K562 (cell line): ENCODE results near the gene TSSK2. TPM values are rescaled to one million over a fixed set of nuclear protein-coding genes. Genes with fewer than 3 reads are reported as not detected.
A peak's percentile ranks its signal among the peaks of the same experiment; 100 is the strongest.

ENCODE experiments used
- ATAC-seq: fragments of 200-7000 bp; cut with Tn5 transposase; 3 replicates; pipeline ENCODE4 v1.9.1; 2020; ENCODE audit warnings: moderate library complexity
- BruUV-seq: library from RNA; stranded (reverse); fragments of 400-500 nt; replicated peaks from 2 replicates; lab custom pipeline; 2021; lab: Mats Ljungman, UMichigan
- CTCF ChIA-PET: fragments of 300-600 bp; formaldehyde crosslinking; extraction: SDS; loops from one replicate; lab custom pipeline; 2021; ENCODE audit warnings: low intra/inter-chr PET ratio; lab: Yijun Ruan, JAX
- POLR2A ChIA-PET: fragments of 300-600, 350-650 bp; sonication (Branson Sonifier 250); formaldehyde crosslinking; extraction: SDS; loops from one replicate; lab custom pipeline; 2021; ENCODE audit warnings: antibody characterized with exemption, inconsistent platforms; lab: Yijun Ruan, JAX
- DNase-seq, 4 experiments: peaks; one replicate each; pipeline versions ENCODE4 v3.0.0 to v3.0.0-alpha.2; 2011 to 2018; ENCODE audit warnings: low spot score in 3 of 4, mixed read lengths in 3 of 4; ENCODE audit errors: extremely low read depth in 1 of 4
- FAIRE-seq: peaks from 2 replicates; lab custom pipeline; 2011; peaks lifted over from hg19 to GRCh38; lab: Jason Lieb, UNC
- H2AFZ ChIP-seq: 2 replicates; pipeline ENCODE4 v1.6.0; 2011; ENCODE audit warnings: low read depth, low read length, control low read depth, inconsistent platforms
- H3K27ac ChIP-seq: fragments of 200-600 bp; 3 replicates; pipeline ENCODE4 v1.8.0; 2011; ENCODE audit warnings: low read depth, mild to moderate bottlenecking, control low read depth, inconsistent platforms, low read length, moderate library complexity, mixed read lengths; ENCODE audit errors: extremely low read depth
- H3K27me3 ChIP-seq, 2 experiments: fragments of 300-600 bp in 1 of 2; 2 replicates in 1 of 2; 3 replicates in 1 of 2; pipeline versions ENCODE4 v1.6.0 to v1.8.0; 2011; ENCODE audit warnings: inconsistent platforms in 2 of 2, low read length in 2 of 2, mild to moderate bottlenecking in 1 of 2, mixed read lengths in 1 of 2, moderate library complexity in 1 of 2; ENCODE audit not compliant: control insufficient read depth in 2 of 2, insufficient read depth in 2 of 2
- H3K36me3 ChIP-seq: fragments of 300-600 bp; 3 replicates; pipeline ENCODE4 v1.8.0; 2011; ENCODE audit warnings: mild to moderate bottlenecking, low read length, inconsistent platforms; ENCODE audit not compliant: control insufficient read depth, insufficient read depth
- H3K4me1 ChIP-seq, 2 experiments: fragments of 200-600 bp in 1 of 2; replicated peaks in 1 of 2; 2 replicates in 1 of 2; 3 replicates in 1 of 2; pipeline versions ENCODE4 v1.5.1 to v1.8.0; 2011; ENCODE audit warnings: inconsistent platforms in 2 of 2, low read length in 2 of 2, mild to moderate bottlenecking in 1 of 2, mixed read lengths in 1 of 2, moderate library complexity in 1 of 2; ENCODE audit not compliant: control insufficient read depth in 2 of 2, insufficient read depth in 2 of 2
- H3K4me2 ChIP-seq: 2 replicates; pipeline ENCODE4 v1.6.1; 2011; ENCODE audit warnings: low read length, control low read depth, inconsistent platforms, mixed read lengths; ENCODE audit not compliant: insufficient read depth
- H3K4me3 ChIP-seq: fragments of 200-600 bp; sonication (generic), shearing (Covaris generic); 2 replicates; pipeline ENCODE4 v1.5.1; 2016; ENCODE audit warnings: control low read depth, inconsistent platforms
- H3K79me2 ChIP-seq: fragments of 200-600 bp; 3 replicates; pipeline ENCODE4 v1.8.0; 2011; ENCODE audit warnings: low read length, inconsistent platforms; ENCODE audit not compliant: control insufficient read depth, insufficient read depth
- H3K9ac ChIP-seq, 2 experiments: 2 replicates each; pipeline versions ENCODE4 v1.6.0 to v1.6.1; 2011; ENCODE audit warnings: low read depth in 2 of 2, low read length in 2 of 2, control low read depth in 1 of 2, inconsistent platforms in 1 of 2, mild to moderate bottlenecking in 1 of 2, mixed read lengths in 1 of 2; ENCODE audit not compliant: insufficient read depth in 1 of 2
- H3K9me1 ChIP-seq: one replicate; pipeline ENCODE4 v1.6.0; 2011; ENCODE audit warnings: inconsistent platforms, mild to moderate bottlenecking, low read length, moderate library complexity; ENCODE audit not compliant: control insufficient read depth, insufficient read depth
- H3K9me3 ChIP-seq: replicated peaks from 2 replicates; pipeline ENCODE4 v1.5.1; 2011; ENCODE audit warnings: low read depth, low read length, inconsistent platforms; ENCODE audit not compliant: control insufficient read depth, insufficient read depth
- H4K20me1 ChIP-seq: replicated peaks from 2 replicates; pipeline ENCODE4 v1.6.1; 2011; ENCODE audit warnings: low read length, inconsistent platforms, mixed read lengths; ENCODE audit not compliant: control insufficient read depth, insufficient read depth
- C11orf30 ChIP-seq: fragments of 450-650 bp; IDR thresholded peaks from 2 replicates; pipeline ENCODE4 v1.6.1; 2016; ENCODE audit warnings: low read depth, mild to moderate bottlenecking
- CREBBP ChIP-seq: IDR thresholded peaks from one replicate; pipeline ENCODE4 v1.6.1; 2012; ENCODE audit warnings: low read depth, mild to moderate bottlenecking, control low read depth, inconsistent platforms, low read length
- HDAC6 ChIP-seq: IDR thresholded peaks from 2 replicates; pipeline ENCODE4 v1.6.1; 2012; ENCODE audit warnings: low read depth, mild to moderate bottlenecking, control low read depth, inconsistent platforms, low read length, moderate library complexity
- UBTF ChIP-seq, 2 experiments: IDR thresholded peaks; 2 replicates each; pipeline ENCODE4 v1.6.1; 2012; ENCODE audit warnings: improper control_type of control experiment in 2 of 2, low read depth in 2 of 2, low read length in 2 of 2, borderline replicate concordance in 1 of 2
- ZNF184 ChIP-seq: sonication (generic); formaldehyde crosslinking; IDR thresholded peaks from 2 replicates; pipeline ENCODE4 v1.5.0; 2020; ENCODE audit warnings: missing genetic modification reagents
- WGBS: fragments of 100-300 bp; shearing (Covaris generic); methylation state at CpG from one replicate; pipeline ENCODE4 v1.1.6; 2016; ENCODE audit warnings: low coverage, mixed read lengths; ENCODE audit not compliant: insufficient coverage; ENCODE audit errors: missing lambda C conversion rate; 5-methylcytosine and 5-hydroxymethylcytosine counted together
- in situ Hi-C: fragments of 300-500 bp; cut with MboI; formaldehyde crosslinking; loops from 4 replicates; pipeline ENCODE4 v1.15.0; 2018; ENCODE audit warnings: inconsistent platforms, mixed read lengths
- intact Hi-C: fragments of 100-400 bp; cut with micrococcal nuclease; formaldehyde crosslinking; loops from 2 replicates; pipeline ENCODE4 v1.14.2; 2022
- polyA plus RNA-seq, 8 experiments: library from polyadenylated mRNA; depleted of rRNA in 4 of 8; stranded (reverse) in 5 of 8; unstranded in 3 of 8; fragments of >200 nt; fragmentation: Nextera tagmentation in 2 of 8; fragmentation: Illumina TruSeq in 1 of 8; extraction: Ambion mirVana in 2 of 8; extraction: Trizol in 1 of 8; gene quantifications; 2 replicates each; pipeline versions ENCODE4 v1.2.1 to v1.2.3, GENCODE V29; 2011 to 2014; ENCODE audit warnings: inconsistent platforms in 1 of 8, missing spikeins in 1 of 8
- total RNA-seq, 7 experiments: library from RNA; depleted of rRNA in 6 of 7; stranded (reverse); fragments of >200 nt in 6 of 7; fragmentation: Illumina TruSeq in 2 of 7; extraction: Trizol in 2 of 7; gene quantifications; 2 replicates each; pipeline versions ENCODE4 v1.2.1 to v1.2.3, GENCODE V29; 2011 to 2021; ENCODE audit warnings: low replicate concordance in 1 of 7
- TF ChIP-seq, protein P1 (sequence below): sonication (generic); formaldehyde crosslinking; IDR thresholded peaks from 2 replicates; pipeline ENCODE4 v1.5.0; 2020; ENCODE audit warnings: missing genetic modification reagents
- TF ChIP-seq, protein P2 (sequence below), 2 experiments: fragments of 450-650 bp in 1 of 2; sonication (generic) in 1 of 2; formaldehyde crosslinking in 1 of 2; IDR thresholded peaks; 2 replicates each; pipeline versions ENCODE4 v1.7.1 to v1.9.0; 2016 to 2022; ENCODE audit warnings: inconsistent platforms in 1 of 2, mild to moderate bottlenecking in 1 of 2, missing genetic modification reagents in 1 of 2

The TSSK2 gene
- total and polyA plus RNA-seq, 9 of the 15 experiments (the other 6 are each of a cell fraction or from before 2014, with no cell fraction given), result 0.04 TPM; not detected in 8

- Histone ChIP-seq H3K79me2 (no peaks in the 10 kb centered on the region), H3K9me3 (no peaks in the 10 kb centered on the region), H3K4me1 (peaks cover 0 to 22% of the 10 kb centered on the region in 2 experiments; a peak in 3 of 5 replicates), H3K9ac (no peak overlapping the region), H3K27ac (no peak overlapping the region), H3K4me3 (no peak overlapping the region), H3K27me3 (peaks cover 42 to 70% of the 10 kb centered on the region in 2 experiments), H3K36me3 (no peaks in the 10 kb centered on the region), H4K20me1 (0 out of 2 replicates have a peak, but pooled peaks cover 3% of the 10 kb centered on the region), H3K4me2 (no peak overlapping the region), H3K9me1 (no peaks in the 10 kb centered on the region), H2AFZ (no peak overlapping the region)
- DNase-seq, result no peak
- WGBS, result 27% methylated on average over 61 of the region's 68 CpGs
- intact Hi-C loops, result no loop called here
- no TSS peak for BruUV-seq
- POLR2A ChIA-PET, result interaction anchor here (0.6 to 1.0 kb wide), 3 partner anchors 17 to 132 kb away, joined by 3 to 4 read pairs (median 3); no protein-coding TSS in a partner anchor
- in situ Hi-C loops, result no loop called here
- no peak for FAIRE-seq
- ATAC-seq, result no peak
- CTCF ChIA-PET, result no interaction called here
- TF ChIP-seq, protein P1, sequence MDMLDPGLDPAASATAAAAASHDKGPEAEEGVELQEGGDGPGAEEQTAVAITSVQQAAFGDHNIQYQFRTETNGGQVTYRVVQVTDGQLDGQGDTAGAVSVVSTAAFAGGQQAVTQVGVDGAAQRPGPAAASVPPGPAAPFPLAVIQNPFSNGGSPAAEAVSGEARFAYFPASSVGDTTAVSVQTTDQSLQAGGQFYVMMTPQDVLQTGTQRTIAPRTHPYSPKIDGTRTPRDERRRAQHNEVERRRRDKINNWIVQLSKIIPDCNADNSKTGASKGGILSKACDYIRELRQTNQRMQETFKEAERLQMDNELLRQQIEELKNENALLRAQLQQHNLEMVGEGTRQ, result peak; percentile 19; the same call in 1 of the 2 replicates
- TF ChIP-seq ZNF184 (CRISPR knock-in tag) (peak; percentile 55), UBTF (IDR thresholded peaks at IDR 0.05; ENCODE audit: borderline replicate concordance in 1 of 2, low read depth in 2 of 2, low read length in 2 of 2) (no peak), CREBBP (no peak), HDAC6 (0 out of 2 replicates have a peak, but pooled peaks have one; percentile 52), C11orf30 (no peak)
- TF ChIP-seq, protein P2, sequence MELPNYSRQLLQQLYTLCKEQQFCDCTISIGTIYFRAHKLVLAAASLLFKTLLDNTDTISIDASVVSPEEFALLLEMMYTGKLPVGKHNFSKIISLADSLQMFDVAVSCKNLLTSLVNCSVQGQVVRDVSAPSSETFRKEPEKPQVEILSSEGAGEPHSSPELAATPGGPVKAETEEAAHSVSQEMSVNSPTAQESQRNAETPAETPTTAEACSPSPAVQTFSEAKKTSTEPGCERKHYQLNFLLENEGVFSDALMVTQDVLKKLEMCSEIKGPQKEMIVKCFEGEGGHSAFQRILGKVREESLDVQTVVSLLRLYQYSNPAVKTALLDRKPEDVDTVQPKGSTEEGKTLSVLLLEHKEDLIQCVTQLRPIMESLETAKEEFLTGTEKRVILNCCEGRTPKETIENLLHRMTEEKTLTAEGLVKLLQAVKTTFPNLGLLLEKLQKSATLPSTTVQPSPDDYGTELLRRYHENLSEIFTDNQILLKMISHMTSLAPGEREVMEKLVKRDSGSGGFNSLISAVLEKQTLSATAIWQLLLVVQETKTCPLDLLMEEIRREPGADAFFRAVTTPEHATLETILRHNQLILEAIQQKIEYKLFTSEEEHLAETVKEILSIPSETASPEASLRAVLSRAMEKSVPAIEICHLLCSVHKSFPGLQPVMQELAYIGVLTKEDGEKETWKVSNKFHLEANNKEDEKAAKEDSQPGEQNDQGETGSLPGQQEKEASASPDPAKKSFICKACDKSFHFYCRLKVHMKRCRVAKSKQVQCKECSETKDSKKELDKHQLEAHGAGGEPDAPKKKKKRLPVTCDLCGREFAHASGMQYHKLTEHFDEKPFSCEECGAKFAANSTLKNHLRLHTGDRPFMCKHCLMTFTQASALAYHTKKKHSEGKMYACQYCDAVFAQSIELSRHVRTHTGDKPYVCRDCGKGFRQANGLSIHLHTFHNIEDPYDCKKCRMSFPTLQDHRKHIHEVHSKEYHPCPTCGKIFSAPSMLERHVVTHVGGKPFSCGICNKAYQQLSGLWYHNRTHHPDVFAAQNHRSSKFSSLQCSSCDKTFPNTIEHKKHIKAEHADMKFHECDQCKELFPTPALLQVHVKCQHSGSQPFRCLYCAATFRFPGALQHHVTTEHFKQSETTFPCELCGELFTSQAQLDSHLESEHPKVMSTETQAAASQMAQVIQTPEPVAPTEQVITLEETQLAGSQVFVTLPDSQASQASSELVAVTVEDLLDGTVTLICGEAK (IDR thresholded peaks at IDR 0.05), result no peak
- TF ChIP-seq, protein P2 (CRISPR knock-in tag; IDR thresholded peaks at IDR 0.05), result 0 out of 2 replicates have a peak, but pooled peaks have one; percentile 7
Measured at GRCh38 chr22:19150482-19151328, 19.6 kb downstream of the TSSK2 start.
